Suprapubic skin (tissue), 4 donors: ENCODE results near the gene COL4A4. TPM values are rescaled to one million over a fixed set of nuclear protein-coding genes. Genes with fewer than 3 reads are reported as not detected.

ENCODE experiments used
- DNase-seq, 2 donors: peaks; one replicate each; pipeline ENCODE4 v3.0.0-alpha.2; 2019; ENCODE audit warnings: low spot score in 2 of 2
- H3K27ac ChIP-seq: fragments of 200-600 bp; sonication (generic); one replicate; pipeline ENCODE4 v1.5.1; 2019
- H3K27me3 ChIP-seq: fragments of 200-600 bp; sonication (generic); one replicate; pipeline ENCODE4 v1.5.1; 2019
- H3K36me3 ChIP-seq: fragments of 200-600 bp; sonication (generic); one replicate; pipeline ENCODE4 v1.5.1; 2019
- H3K4me1 ChIP-seq: fragments of 200-600 bp; sonication (generic); one replicate; pipeline ENCODE4 v1.5.1; 2019
- H3K4me3 ChIP-seq: fragments of 200-600 bp; sonication (generic); one replicate; pipeline ENCODE4 v1.5.1; 2019; ENCODE audit warnings: mild to moderate bottlenecking
- H3K9me3 ChIP-seq: fragments of 200-600 bp; sonication (generic); one replicate; pipeline ENCODE4 v1.5.1; 2019
- EP300 ChIP-seq: sonication (generic); formaldehyde crosslinking; IDR thresholded peaks from one replicate; pipeline ENCODE4 v1.6.1; 2017; ENCODE audit warnings: antibody characterized with exemption
- POLR2A ChIP-seq, 2 donors: fragments of 450-650 bp; IDR thresholded peaks; one replicate each; pipeline ENCODE4 v1.6.1; 2017; ENCODE audit warnings: antibody characterized with exemption in 2 of 2, mild to moderate bottlenecking in 2 of 2, moderate library complexity in 2 of 2
- POLR2AphosphoS5 ChIP-seq, 3 donors: sonication (generic); formaldehyde crosslinking; IDR thresholded peaks; one replicate each; pipeline ENCODE4 v1.6.1; 2017; ENCODE audit warnings: antibody characterized with exemption in 3 of 3
- WGBS: methylation state at CpG from one replicate; pipeline ENCODE4 v1.1.5; 2018; 5-methylcytosine and 5-hydroxymethylcytosine counted together
- total RNA-seq, 4 donors: library from RNA; depleted of rRNA; stranded (reverse); fragments of >200 nt; gene quantifications; one replicate each; pipeline ENCODE4 v1.1.0, GENCODE V29; 2016
- TF ChIP-seq, protein P1 (sequence below), 2 donors: fragments of 200-600 bp in 1 of 2; fragments of 450-650 bp in 1 of 2; sonication (generic) in 1 of 2; IDR thresholded peaks; one replicate each; pipeline ENCODE4 v1.5.1; 2016 to 2019; ENCODE audit warnings: antibody characterized with exemption in 2 of 2, mild to moderate bottlenecking in 1 of 2, moderate library complexity in 1 of 2

COL4A4 gene
- total RNA-seq, 4 donors from 2014 or later = 0.16 to 0.25 (median 0.23) TPM

DNA sequence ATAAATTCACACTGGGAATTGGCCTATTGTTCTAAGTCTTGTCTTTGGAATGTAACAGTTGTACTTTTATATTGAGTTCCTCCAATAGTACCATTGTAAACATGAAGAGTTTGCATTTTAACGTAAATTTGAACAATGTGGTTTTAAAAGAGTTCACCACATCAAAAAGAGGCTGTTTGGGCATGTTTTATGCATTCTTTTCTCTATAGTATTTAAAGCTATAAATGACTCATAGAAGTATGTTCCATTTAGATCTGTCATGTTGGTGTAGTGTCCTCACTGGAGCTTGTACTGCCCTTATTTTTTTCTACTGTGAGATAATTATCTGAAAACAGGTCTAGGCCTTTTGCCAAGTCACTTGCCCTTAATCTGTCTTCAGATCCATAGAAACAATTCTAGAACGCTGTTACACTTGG lies 186.2 kb downstream of the COL4A4 start:
- no peak for DNase-seq
- H3K36me3 ChIP-seq = no peaks in the 10 kb centered on the region
- H3K4me3 ChIP-seq = no peak overlapping the region
- H3K27ac ChIP-seq = no peak overlapping the region
- no peak for TF ChIP-seq POLR2A (IDR thresholded peaks at IDR 0.05)
- TF ChIP-seq, protein P1, sequence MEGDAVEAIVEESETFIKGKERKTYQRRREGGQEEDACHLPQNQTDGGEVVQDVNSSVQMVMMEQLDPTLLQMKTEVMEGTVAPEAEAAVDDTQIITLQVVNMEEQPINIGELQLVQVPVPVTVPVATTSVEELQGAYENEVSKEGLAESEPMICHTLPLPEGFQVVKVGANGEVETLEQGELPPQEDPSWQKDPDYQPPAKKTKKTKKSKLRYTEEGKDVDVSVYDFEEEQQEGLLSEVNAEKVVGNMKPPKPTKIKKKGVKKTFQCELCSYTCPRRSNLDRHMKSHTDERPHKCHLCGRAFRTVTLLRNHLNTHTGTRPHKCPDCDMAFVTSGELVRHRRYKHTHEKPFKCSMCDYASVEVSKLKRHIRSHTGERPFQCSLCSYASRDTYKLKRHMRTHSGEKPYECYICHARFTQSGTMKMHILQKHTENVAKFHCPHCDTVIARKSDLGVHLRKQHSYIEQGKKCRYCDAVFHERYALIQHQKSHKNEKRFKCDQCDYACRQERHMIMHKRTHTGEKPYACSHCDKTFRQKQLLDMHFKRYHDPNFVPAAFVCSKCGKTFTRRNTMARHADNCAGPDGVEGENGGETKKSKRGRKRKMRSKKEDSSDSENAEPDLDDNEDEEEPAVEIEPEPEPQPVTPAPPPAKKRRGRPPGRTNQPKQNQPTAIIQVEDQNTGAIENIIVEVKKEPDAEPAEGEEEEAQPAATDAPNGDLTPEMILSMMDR (IDR thresholded peaks at IDR 0.05) = no peak
- peaks cover 15% of the 10 kb centered on the region for H3K4me1 ChIP-seq
- no peaks in the 10 kb centered on the region for H3K9me3 ChIP-seq
- no peaks in the 10 kb centered on the region for H3K27me3 ChIP-seq
- WGBS = 42% methylated on average over 2 of the region's 2 CpGs

DNA sequence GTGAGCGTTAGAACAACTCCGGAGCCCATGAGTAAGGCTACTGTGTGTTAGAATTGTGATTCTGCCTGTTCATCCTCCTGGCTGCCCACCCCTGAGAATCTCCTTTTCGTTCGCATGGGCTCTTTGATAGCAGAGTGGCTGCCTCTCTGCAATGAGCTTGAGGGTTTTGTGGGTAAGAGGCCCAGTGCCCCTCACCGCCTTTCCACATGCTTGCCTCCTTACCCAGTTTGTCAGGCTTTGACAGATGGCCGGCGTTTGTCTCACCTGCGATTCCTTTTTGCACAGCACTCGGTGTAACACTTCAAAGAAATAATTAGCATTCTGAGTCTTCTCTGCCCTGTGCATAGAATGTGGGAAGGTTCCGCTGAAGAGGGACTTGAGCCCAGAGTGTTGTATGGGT lies 190.2 kb downstream of the COL4A4 start:
- Histone ChIP-seq H3K36me3 (no peaks in the 10 kb centered on the region), H3K27ac (no peak overlapping the region), H3K4me1 (peaks cover 16% of the 10 kb centered on the region), H3K9me3 (no peaks in the 10 kb centered on the region), H3K4me3 (no peak overlapping the region), H3K27me3 (no peaks in the 10 kb centered on the region)
- 95% methylated on average over 10 of the region's 10 CpGs for WGBS
- no peak for DNase-seq
- TF ChIP-seq, protein P1 (IDR thresholded peaks at IDR 0.05) = no peak
- no peak for TF ChIP-seq POLR2A (IDR thresholded peaks at IDR 0.05)
- TF ChIP-seq EP300 = no peak
- TF ChIP-seq POLR2AphosphoS5 (IDR thresholded peaks at IDR 0.05) = no peak

DNA sequence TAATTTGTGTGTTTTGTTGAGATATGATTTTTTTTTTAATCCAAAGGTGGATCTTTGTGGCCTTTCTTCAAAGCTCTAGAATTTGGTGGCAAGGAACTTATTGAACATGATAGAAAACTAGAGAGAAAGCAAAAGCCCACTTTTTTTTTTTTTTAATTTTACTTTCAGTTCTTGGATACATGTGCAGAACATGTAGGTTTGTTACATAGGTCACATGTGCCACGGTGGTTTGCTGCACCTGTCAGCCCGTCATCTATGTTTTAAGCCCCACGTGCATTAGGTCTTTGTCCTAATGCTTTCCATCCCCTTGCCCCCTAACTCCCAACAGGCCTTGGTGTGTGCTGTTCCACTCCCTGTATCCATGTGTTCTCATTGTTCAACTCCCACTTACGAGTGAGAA lies 192.2 kb downstream of the COL4A4 start:
- Histone ChIP-seq H3K27ac (no peak overlapping the region), H3K36me3 (no peaks in the 10 kb centered on the region), H3K4me3 (no peak overlapping the region), H3K4me1 (peaks cover 3% of the 10 kb centered on the region), H3K27me3 (no peaks in the 10 kb centered on the region), H3K9me3 (no peaks in the 10 kb centered on the region)
- TF ChIP-seq POLR2A (IDR thresholded peaks at IDR 0.05) (no peak), POLR2AphosphoS5 (IDR thresholded peaks at IDR 0.05) (no peak), EP300 (no peak)
- TF ChIP-seq, protein P1 (IDR thresholded peaks at IDR 0.05) = no peak
- no peak for DNase-seq
- 92% methylated on average over 4 of the region's 4 CpGs for WGBS

DNA sequence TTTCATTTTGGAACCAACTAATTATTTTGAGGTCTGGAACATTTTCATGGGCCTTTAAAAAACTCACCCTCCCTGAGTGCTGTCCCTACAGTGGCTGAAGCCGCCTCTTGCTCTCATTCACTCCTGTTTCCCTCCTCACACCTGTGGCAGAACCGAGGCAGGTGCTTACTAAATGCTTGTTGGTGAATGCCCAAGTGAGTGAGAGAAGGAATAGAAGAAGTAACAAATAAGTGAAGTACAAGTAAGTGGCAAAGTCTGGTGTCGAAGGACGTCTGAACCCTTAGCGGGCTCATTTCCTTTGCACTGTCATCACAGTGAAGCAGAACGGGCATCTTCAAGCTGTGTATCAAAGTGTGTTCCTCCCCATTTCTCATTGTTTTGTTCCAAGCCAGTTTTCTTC lies 192.9 kb downstream of the COL4A4 start:
- no peak overlapping the region for H3K4me3 ChIP-seq
- H3K4me1 ChIP-seq = peaks cover 3% of the 10 kb centered on the region
- TF ChIP-seq POLR2A (IDR thresholded peaks at IDR 0.05) (no peak), EP300 (no peak), POLR2AphosphoS5 (IDR thresholded peaks at IDR 0.05) (no peak)
- TF ChIP-seq, protein P1 (IDR thresholded peaks at IDR 0.05) = no peak
- H3K27me3 ChIP-seq = no peaks in the 10 kb centered on the region
- no peak for DNase-seq
- no peaks in the 10 kb centered on the region for H3K9me3 ChIP-seq
- H3K36me3 ChIP-seq = no peaks in the 10 kb centered on the region
- no peak overlapping the region for H3K27ac ChIP-seq
- 80% methylated on average over 6 of the region's 6 CpGs for WGBS

DNA sequence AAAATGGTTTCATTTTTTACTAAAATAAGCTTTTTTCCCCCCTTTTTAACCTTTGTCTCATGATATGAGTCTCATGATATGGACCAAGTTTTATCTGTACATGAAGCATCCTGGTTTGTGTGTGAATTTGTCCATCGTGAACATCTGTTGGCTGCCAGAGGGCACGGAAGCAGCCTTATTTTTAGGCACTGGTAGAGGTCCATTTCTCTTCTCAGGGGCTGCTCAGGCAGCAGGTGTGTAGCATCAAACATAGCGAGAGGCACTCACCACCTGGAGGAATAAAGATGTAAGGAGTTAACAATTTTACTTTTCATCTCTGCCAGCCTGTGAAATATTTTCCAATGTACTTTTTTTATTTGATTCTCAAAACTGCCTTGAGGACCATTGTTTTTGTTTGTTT lies 193.6 kb downstream of the COL4A4 start:
- DNase-seq = no peak
- no peak for TF ChIP-seq POLR2A (IDR thresholded peaks at IDR 0.05)
- TF ChIP-seq, protein P1 (IDR thresholded peaks at IDR 0.05) = no peak
- no peak for TF ChIP-seq EP300
- no peak for TF ChIP-seq POLR2AphosphoS5 (IDR thresholded peaks at IDR 0.05)
- Histone ChIP-seq H3K27me3 (no peaks in the 10 kb centered on the region), H3K4me1 (peaks cover 3% of the 10 kb centered on the region), H3K27ac (no peak overlapping the region), H3K9me3 (no peaks in the 10 kb centered on the region), H3K4me3 (no peak overlapping the region), H3K36me3 (no peaks in the 10 kb centered on the region)
- WGBS = 73% methylated on average over 3 of the region's 3 CpGs
